Tongue (tissue), 2 donors: Measurements from ENCODE around the gene B4GALNT3. TPM values are rescaled to one million over a fixed set of nuclear protein-coding genes. Genes with fewer than 3 reads are reported as not detected.

ENCODE experiments used
- DNase-seq: peaks from one replicate; pipeline ENCODE4 v3.0.0-alpha.2; 2015
- total RNA-seq: library from RNA; depleted of rRNA; stranded (reverse); fragments of >200 nt; gene quantifications from one replicate; pipeline ENCODE4 v1.2.3, GENCODE V29; 2014

Gene B4GALNT3
- total RNA-seq, 1 donor from 2014 or later: 14.0 TPM

- no peak for DNase-seq
These were observed 9.1 kb downstream of the B4GALNT3 start for GRCh38 chr12:468671-469389.

GRCh38 chr12:470133-470532 is 10.4 kb downstream of the B4GALNT3 start:
- peak; percentile 39 for DNase-seq

GRCh38 chr12:473198-473597 is 13.5 kb downstream of the B4GALNT3 start:
- no peak for DNase-seq

GRCh38 chr12:473863-474577 is 14.3 kb downstream of the B4GALNT3 start:
- DNase-seq: no peak

GRCh38 chr12:475286-475685 is 15.5 kb downstream of the B4GALNT3 start:
- no peak for DNase-seq

- DNase-seq: no peak
These were observed 19.4 kb downstream of the B4GALNT3 start for GRCh38 chr12:479161-479560.

- DNase-seq: peak; percentile 92
These were observed 21.4 kb downstream of the B4GALNT3 start for GRCh38 chr12:480831-481816.

- no peak for DNase-seq
These were observed 22.3 kb downstream of the B4GALNT3 start for GRCh38 chr12:482061-482460.

- DNase-seq: no peak
These were observed 24.4 kb downstream of the B4GALNT3 start for GRCh38 chr12:484096-484495.

- DNase-seq: no peak
These were observed 30.5 kb downstream of the B4GALNT3 start for GRCh38 chr12:490260-490659.

GRCh38 chr12:495466-495865 is 35.7 kb downstream of the B4GALNT3 start:
- DNase-seq: no peak

GRCh38 chr12:496736-497135 is 37.0 kb downstream of the B4GALNT3 start:
- DNase-seq: no peak

- no peak for DNase-seq
These were observed 37.9 kb downstream of the B4GALNT3 start for GRCh38 chr12:497501-498160.

GRCh38 chr12:499837-500458 is 40.2 kb downstream of the B4GALNT3 start:
- DNase-seq: no peak

GRCh38 chr12:501722-502447 is 42.1 kb downstream of the B4GALNT3 start:
- peak; percentile 89 for DNase-seq

- DNase-seq: peak; percentile 74
These were observed 43.5 kb downstream of the B4GALNT3 start for GRCh38 chr12:503111-503761.

GRCh38 chr12:505221-505620 is 45.5 kb downstream of the B4GALNT3 start:
- no peak for DNase-seq

GRCh38 chr12:507391-507796 is 47.7 kb downstream of the B4GALNT3 start:
- no peak for DNase-seq

GRCh38 chr12:508145-508544 is 48.4 kb downstream of the B4GALNT3 start:
- no peak for DNase-seq

GRCh38 chr12:508795-509194 is 49.1 kb downstream of the B4GALNT3 start:
- no peak for DNase-seq
